Liver (tissue), 9 donors: ENCODE data around the gene STOX2. TPM values are rescaled to one million over a fixed set of nuclear protein-coding genes. Genes with fewer than 3 reads are reported as not detected.
"Not testable (repeated sequence)": the region's sequence is repeated elsewhere in the genome, so short reads cannot be mapped to it uniquely, and the experiment has no call there.

Source experiments
- DNase-seq: peaks from one replicate; pipeline ENCODE4 v3.0.0-alpha.2; 2017; ENCODE audit warnings: low spot score
- H3K27ac ChIP-seq, 2 donors: one replicate each; pipeline ENCODE4 v1.7.0; 2013; ENCODE audit warnings: inconsistent platforms in 2 of 2, low read length in 2 of 2, control low read depth in 1 of 2, low read depth in 1 of 2, mild to moderate bottlenecking in 1 of 2
- H3K27me3 ChIP-seq, 4 donors: one replicate each; pipeline versions ENCODE4 v1.6.1 to v1.7.0; 2013; ENCODE audit warnings: low read length in 3 of 4, inconsistent platforms in 1 of 4, mild to moderate bottlenecking in 1 of 4, moderate library complexity in 1 of 4; ENCODE audit not compliant: control insufficient read depth in 4 of 4, insufficient read depth in 4 of 4
- H3K36me3 ChIP-seq, 4 donors: one replicate each; pipeline versions ENCODE4 v1.6.1 to v1.7.0; 2013; ENCODE audit warnings: low read length in 3 of 4, mild to moderate bottlenecking in 3 of 4, low read depth in 1 of 4, moderate library complexity in 1 of 4; ENCODE audit not compliant: control insufficient read depth in 4 of 4, insufficient read depth in 3 of 4
- H3K4me1 ChIP-seq, 4 donors: one replicate each; pipeline versions ENCODE4 v1.6.1 to v1.7.0; 2013; ENCODE audit warnings: low read length in 3 of 4, mild to moderate bottlenecking in 3 of 4, moderate library complexity in 1 of 4; ENCODE audit not compliant: control insufficient read depth in 4 of 4, insufficient read depth in 4 of 4
- H3K4me3 ChIP-seq, 3 donors: one replicate each; pipeline versions ENCODE4 v1.6.1 to v1.7.0; 2013; ENCODE audit warnings: low read length in 3 of 3, control low read depth in 1 of 3, low read depth in 1 of 3, mild to moderate bottlenecking in 1 of 3
- H3K9ac ChIP-seq, 2 donors: one replicate each; pipeline ENCODE4 v1.7.0; 2013; ENCODE audit warnings: low read length in 2 of 2, mild to moderate bottlenecking in 2 of 2, moderate library complexity in 2 of 2, control low read depth in 1 of 2, low read depth in 1 of 2
- H3K9me3 ChIP-seq, 4 donors: one replicate each; pipeline versions ENCODE4 v1.6.1 to v1.7.0; 2013; ENCODE audit warnings: low read length in 3 of 4; ENCODE audit not compliant: control insufficient read depth in 4 of 4
- EGR1 ChIP-seq, 2 donors: IDR thresholded peaks; 2 replicates each; pipeline ENCODE4 v1.6.1; 2016 to 2018; ENCODE audit warnings: antibody characterized with exemption in 2 of 2, low read depth in 2 of 2
- FOXA1 ChIP-seq: IDR thresholded peaks from 2 replicates; pipeline ENCODE4 v1.6.1; 2016; ENCODE audit warnings: antibody characterized with exemption
- FOXA2 ChIP-seq: IDR thresholded peaks from 2 replicates; pipeline ENCODE4 v1.6.1; 2016; ENCODE audit warnings: antibody characterized with exemption
- HNF4A ChIP-seq, 2 donors: conservative IDR thresholded peaks; 2 replicates each; pipeline ENCODE4 v1.6.1; 2016; ENCODE audit warnings: antibody characterized with exemption in 2 of 2, mild to moderate bottlenecking in 2 of 2
- HNF4G ChIP-seq: IDR thresholded peaks from 2 replicates; pipeline ENCODE4 v1.6.1; 2016; ENCODE audit warnings: antibody characterized with exemption
- NR2F2 ChIP-seq: IDR thresholded peaks from 2 replicates; pipeline ENCODE4 v1.6.1; 2016; ENCODE audit warnings: antibody characterized with exemption
- REST ChIP-seq: IDR thresholded peaks from 2 replicates; pipeline ENCODE4 v1.6.1; 2016; ENCODE audit warnings: antibody characterized with exemption, mild to moderate bottlenecking
- RXRA ChIP-seq, 2 donors: IDR thresholded peaks; 2 replicates each; pipeline ENCODE4 v1.6.1; 2017 to 2018; ENCODE audit warnings: antibody characterized with exemption in 2 of 2, mild to moderate bottlenecking in 1 of 2
- SP1 ChIP-seq: IDR thresholded peaks from 2 replicates; pipeline ENCODE4 v1.6.1; 2018; ENCODE audit warnings: antibody characterized with exemption, mild to moderate bottlenecking
- YY1 ChIP-seq: IDR thresholded peaks from 2 replicates; pipeline ENCODE4 v1.6.1; 2016; ENCODE audit warnings: antibody characterized with exemption, mild to moderate bottlenecking
- WGBS: extraction: QIAGEN DNeasy Blood & Tissue Kit; methylation state at CpG from one replicate; pipeline ENCODE4 v1.1.7; 2013; 5-methylcytosine and 5-hydroxymethylcytosine counted together
- polyA plus RNA-seq, 2 donors: library from polyadenylated mRNA; stranded (reverse) in 1 of 2; unstranded in 1 of 2; fragments of 200-250 nt in 1 of 2; fragments of >200 nt in 1 of 2; fragmentation: Nextera tagmentation in 1 of 2; extraction: Ambion mirVana in 1 of 2; gene quantifications; one replicate each; pipeline versions ENCODE4 v1.2.1 to v1.2.3, GENCODE V29; 2013 to 2015
- total RNA-seq, 2 donors: library from RNA; depleted of rRNA; stranded (reverse); fragments of >200 nt; gene quantifications; one replicate each; pipeline ENCODE4 v1.2.3, GENCODE V29; 2014
- TF ChIP-seq, protein P1 (sequence below): IDR thresholded peaks from 2 replicates; pipeline ENCODE4 v1.6.1; 2016; ENCODE audit warnings: antibody characterized with exemption
- TF ChIP-seq, protein P2 (sequence below): IDR thresholded peaks from 2 replicates; pipeline ENCODE4 v1.6.1; 2016; ENCODE audit warnings: antibody characterized with exemption
- TF ChIP-seq, protein P3 (sequence below): fragments of 150-350 bp; IDR thresholded peaks from 2 replicates; pipeline ENCODE4 v1.5.1; 2017; ENCODE audit warnings: improper control_type of control experiment, low read depth, low read length; ENCODE audit not compliant: missing input control
- donor health status: healthy.
- donor health status: healthy.
- donor health status: healthy.
- donor health status: healthy.
- donor health status: healthy.

The STOX2 gene
- total and polyA plus RNA-seq, 4 donors: 1.4 to 12.6 (median 1.6) TPM

DNA sequence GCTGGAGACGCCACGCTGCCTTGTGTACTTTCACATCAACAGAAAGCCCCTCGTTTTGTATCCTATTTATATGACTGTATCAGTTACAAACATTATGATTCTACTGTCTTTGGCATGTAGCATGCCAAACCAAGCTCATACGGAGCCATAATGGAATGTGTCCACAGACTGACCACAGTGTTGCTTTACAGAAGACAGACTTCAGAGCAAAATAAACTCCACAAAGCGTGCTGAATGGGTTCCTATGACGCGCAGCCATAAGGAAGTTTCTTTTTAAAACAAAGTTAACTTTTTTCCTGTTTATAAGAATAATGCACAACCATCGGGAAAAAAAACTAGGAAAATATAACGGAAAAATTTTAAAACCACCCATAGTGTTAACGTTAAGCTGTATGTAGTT lies 136.0 kb downstream of the STOX2 start:
- Histone ChIP-seq H3K27me3 (no peaks in the 10 kb centered on the region), H3K9me3 (peaks cover 0 to 9% (median 6%) of the 10 kb centered on the region in 4 donors), H3K4me1 (peaks cover 0 to 6% (median 2%) of the 10 kb centered on the region in 4 donors), H3K4me3 (no peak overlapping the region), H3K27ac (no peak overlapping the region), H3K9ac (no peak overlapping the region), H3K36me3 (no peaks in the 10 kb centered on the region)
- no peak for DNase-seq
- 91% methylated on average over 10 of the region's 10 CpGs for WGBS
- TF ChIP-seq, protein P1, sequence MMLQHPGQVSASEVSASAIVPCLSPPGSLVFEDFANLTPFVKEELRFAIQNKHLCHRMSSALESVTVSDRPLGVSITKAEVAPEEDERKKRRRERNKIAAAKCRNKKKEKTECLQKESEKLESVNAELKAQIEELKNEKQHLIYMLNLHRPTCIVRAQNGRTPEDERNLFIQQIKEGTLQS: no peak
- TF ChIP-seq REST (no peak), HNF4A (conservative IDR thresholded peaks at IDR 0.05) (no peak), FOXA2 (no peak), FOXA1 (no peak), HNF4G (no peak), NR2F2 (no peak), EGR1 (IDR thresholded peaks at IDR 0.05; ENCODE audit: low read depth in 2 of 2) (no peak), SP1 (no peak), RXRA (IDR thresholded peaks at IDR 0.05) (no peak), YY1 (no peak)
- TF ChIP-seq, protein P2, sequence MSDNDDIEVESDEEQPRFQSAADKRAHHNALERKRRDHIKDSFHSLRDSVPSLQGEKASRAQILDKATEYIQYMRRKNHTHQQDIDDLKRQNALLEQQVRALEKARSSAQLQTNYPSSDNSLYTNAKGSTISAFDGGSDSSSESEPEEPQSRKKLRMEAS: no peak
- TF ChIP-seq, protein P3, sequence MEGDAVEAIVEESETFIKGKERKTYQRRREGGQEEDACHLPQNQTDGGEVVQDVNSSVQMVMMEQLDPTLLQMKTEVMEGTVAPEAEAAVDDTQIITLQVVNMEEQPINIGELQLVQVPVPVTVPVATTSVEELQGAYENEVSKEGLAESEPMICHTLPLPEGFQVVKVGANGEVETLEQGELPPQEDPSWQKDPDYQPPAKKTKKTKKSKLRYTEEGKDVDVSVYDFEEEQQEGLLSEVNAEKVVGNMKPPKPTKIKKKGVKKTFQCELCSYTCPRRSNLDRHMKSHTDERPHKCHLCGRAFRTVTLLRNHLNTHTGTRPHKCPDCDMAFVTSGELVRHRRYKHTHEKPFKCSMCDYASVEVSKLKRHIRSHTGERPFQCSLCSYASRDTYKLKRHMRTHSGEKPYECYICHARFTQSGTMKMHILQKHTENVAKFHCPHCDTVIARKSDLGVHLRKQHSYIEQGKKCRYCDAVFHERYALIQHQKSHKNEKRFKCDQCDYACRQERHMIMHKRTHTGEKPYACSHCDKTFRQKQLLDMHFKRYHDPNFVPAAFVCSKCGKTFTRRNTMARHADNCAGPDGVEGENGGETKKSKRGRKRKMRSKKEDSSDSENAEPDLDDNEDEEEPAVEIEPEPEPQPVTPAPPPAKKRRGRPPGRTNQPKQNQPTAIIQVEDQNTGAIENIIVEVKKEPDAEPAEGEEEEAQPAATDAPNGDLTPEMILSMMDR: no peak

DNA sequence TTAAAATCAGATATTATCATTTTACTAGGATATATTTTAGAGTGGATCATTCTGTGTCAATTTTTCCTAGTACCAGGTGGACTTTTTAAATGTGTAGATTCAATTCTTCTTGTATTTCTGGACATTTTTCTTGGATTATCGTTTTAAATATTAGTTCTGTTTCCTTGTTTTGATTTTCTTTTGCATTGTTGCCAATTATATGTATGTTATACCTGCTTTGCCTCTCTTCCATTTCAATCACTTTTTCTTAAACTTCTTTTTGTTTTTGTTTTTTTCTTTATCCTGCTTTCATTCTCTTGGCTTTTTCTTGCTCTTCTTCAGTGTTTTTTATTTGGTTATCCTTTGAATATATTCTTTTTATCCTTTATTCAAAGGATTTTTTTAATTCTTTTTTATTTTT lies 141.0 kb downstream of the STOX2 start:
- no peak for TF ChIP-seq FOXA1
- TF ChIP-seq NR2F2: no peak
- TF ChIP-seq REST: no peak
- Histone ChIP-seq H3K9ac (no peak overlapping the region), H3K4me3 (no peak overlapping the region), H3K4me1 (no peaks in the 10 kb centered on the region), H3K27me3 (no peaks in the 10 kb centered on the region), H3K9me3 (peaks cover 0 to 10% (median 7%) of the 10 kb centered on the region in 4 donors), H3K36me3 (no peaks in the 10 kb centered on the region), H3K27ac (no peak overlapping the region)
- DNase-seq: no peak
- WGBS: 61% methylated on average over 1 of the region's 1 CpG

GRCh38 chr4:184051262-184051661 lies 146.2 kb downstream of the STOX2 start:
- not testable (repeated sequence) for H3K4me3 ChIP-seq, H3K9me3 ChIP-seq, H3K4me1 ChIP-seq, H3K36me3 ChIP-seq, H3K9ac ChIP-seq, DNase-seq, H3K27ac ChIP-seq, H3K27me3 ChIP-seq
- 99% methylated on average over 4 of the region's 4 CpGs for WGBS
